ENCODE data around the gene PPFIBP1. TPM values are rescaled to one million over a fixed set of nuclear protein-coding genes. Genes with fewer than 3 reads are reported as not detected.
A peak's percentile ranks its signal among the peaks of the same experiment; 100 is the strongest.

Gene PPFIBP1
- total RNA-seq, 1 donor from 2014 or later: 84.1 TPM

DNA sequence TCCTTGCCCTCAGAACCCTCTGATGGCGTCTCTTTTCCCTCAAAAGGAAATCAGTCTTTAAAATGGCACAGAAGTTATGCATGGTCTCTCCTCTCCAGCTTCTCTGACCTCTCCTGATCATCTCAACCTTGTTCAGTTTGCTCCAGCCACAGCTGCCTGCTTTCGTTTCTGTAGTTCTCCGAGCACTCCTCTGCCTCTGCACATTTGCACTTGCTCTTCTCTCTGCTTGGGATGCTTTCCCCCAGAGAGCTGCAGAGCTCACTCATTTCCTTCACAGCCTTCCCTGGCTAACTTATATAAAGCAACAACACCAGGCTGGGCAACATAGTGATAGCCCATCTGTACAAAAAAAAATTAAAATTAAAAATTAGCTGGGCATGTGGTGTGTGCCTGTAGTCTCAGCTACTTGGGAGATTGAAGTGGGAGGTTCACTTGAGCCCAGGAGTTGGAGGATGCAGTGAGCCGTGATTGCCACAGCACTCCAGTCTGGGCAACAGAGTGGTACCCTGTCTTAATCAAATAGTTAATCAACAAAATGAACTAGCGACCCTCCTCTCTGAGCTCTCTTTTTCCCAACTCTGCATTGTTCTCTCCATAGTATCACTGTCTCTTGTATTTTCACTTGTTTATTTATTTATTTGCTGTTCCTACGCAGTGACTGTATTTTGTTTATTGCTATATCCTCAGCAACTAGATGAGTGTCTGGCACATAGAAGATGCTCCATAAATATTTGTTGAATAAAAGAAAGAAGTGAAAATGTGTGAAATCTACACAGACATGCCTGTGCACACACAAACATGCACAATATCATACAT, 37.7 kb downstream of the PPFIBP1 start:
- no peaks in the 10 kb centered on the region for H3K9me3 Mint-ChIP-seq (ENCODE audit: unreplicated experiment)
- H3K27me3 Mint-ChIP-seq (ENCODE audit: unreplicated experiment): no peaks in the 10 kb centered on the region
- H3K36me3 Mint-ChIP-seq (ENCODE audit: unreplicated experiment): no peaks in the 10 kb centered on the region
- peaks cover 53% of the 10 kb centered on the region for H3K4me1 Mint-ChIP-seq (ENCODE audit: unreplicated experiment)
- no peak overlapping the region for H3K4me3 Mint-ChIP-seq (ENCODE audit: unreplicated experiment)
- DNase-seq (ENCODE audit: extremely low spot score, unreplicated experiment): no peak
- H3K27ac Mint-ChIP-seq (ENCODE audit: unreplicated experiment): peak overlapping the region; percentile 74
- TF ChIP-seq, protein P1, sequence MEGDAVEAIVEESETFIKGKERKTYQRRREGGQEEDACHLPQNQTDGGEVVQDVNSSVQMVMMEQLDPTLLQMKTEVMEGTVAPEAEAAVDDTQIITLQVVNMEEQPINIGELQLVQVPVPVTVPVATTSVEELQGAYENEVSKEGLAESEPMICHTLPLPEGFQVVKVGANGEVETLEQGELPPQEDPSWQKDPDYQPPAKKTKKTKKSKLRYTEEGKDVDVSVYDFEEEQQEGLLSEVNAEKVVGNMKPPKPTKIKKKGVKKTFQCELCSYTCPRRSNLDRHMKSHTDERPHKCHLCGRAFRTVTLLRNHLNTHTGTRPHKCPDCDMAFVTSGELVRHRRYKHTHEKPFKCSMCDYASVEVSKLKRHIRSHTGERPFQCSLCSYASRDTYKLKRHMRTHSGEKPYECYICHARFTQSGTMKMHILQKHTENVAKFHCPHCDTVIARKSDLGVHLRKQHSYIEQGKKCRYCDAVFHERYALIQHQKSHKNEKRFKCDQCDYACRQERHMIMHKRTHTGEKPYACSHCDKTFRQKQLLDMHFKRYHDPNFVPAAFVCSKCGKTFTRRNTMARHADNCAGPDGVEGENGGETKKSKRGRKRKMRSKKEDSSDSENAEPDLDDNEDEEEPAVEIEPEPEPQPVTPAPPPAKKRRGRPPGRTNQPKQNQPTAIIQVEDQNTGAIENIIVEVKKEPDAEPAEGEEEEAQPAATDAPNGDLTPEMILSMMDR (IDR thresholded peaks at IDR 0.05): no peak

DNA sequence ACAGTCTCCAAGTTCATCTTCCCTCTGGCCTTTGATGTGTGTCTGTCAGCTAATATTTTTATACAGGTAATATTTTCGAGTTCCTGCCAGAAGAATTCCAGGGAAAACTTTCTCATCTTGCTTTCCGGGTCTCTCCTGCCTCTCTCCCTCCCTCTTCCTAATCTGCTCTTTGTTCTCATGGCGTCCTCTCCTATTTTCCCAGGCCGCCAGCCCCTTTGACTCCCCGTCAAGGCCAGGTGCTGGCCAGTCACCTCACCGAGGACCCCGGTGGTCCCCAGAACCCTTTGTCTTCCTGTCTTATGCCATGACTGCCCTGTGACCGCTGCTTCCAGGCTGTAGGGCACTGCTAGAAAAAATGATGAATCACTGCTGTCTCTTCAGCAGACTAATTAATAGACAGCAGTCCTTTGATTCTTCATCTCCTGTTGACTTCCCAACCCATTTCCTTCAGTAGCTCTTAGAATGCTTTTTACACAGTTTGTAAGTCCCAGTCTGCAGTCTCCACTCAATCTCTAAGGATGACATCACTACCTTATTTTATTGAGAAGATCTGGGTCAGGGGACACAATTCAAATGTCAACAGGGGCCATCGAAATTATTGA, 40.7 kb downstream of the PPFIBP1 start:
- TF ChIP-seq, protein P1 (IDR thresholded peaks at IDR 0.05): no peak
- no peak overlapping the region for H3K4me3 Mint-ChIP-seq (ENCODE audit: unreplicated experiment)
- H3K27ac Mint-ChIP-seq (ENCODE audit: unreplicated experiment): peak overlapping the region; percentile 74

DNA sequence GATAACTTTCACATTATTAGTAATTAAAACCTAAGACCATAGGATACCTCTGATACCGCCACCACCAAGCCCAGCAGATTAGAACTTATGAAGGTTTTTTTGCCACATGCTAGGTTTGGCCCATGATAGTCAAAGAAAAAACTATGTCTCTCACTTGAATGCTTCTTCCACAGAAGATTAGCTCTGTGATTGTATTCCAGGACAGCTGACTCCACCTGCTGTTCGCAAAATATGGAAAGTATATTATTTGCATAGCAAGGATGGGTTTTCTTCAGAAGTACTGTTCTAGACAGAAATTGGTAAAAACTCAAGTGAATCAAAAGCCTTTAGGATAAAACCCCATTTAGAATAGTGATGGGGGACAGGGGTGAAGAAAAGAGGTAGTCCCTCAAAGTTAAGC, 42.2 kb downstream of the PPFIBP1 start:
- TF ChIP-seq, protein P1 (IDR thresholded peaks at IDR 0.05): peak; percentile 22
- H3K36me3 Mint-ChIP-seq (ENCODE audit: unreplicated experiment): peaks cover 2% of the 10 kb centered on the region
- H3K4me3 Mint-ChIP-seq (ENCODE audit: unreplicated experiment): no peak overlapping the region
- DNase-seq (ENCODE audit: extremely low spot score, unreplicated experiment): no peak
- no peaks in the 10 kb centered on the region for H3K9me3 Mint-ChIP-seq (ENCODE audit: unreplicated experiment)
- H3K27ac Mint-ChIP-seq (ENCODE audit: unreplicated experiment): no peak overlapping the region
- H3K4me1 Mint-ChIP-seq (ENCODE audit: unreplicated experiment): peaks cover 22% of the 10 kb centered on the region
- no peaks in the 10 kb centered on the region for H3K27me3 Mint-ChIP-seq (ENCODE audit: unreplicated experiment)

More for the DNA sequence above, 40.7 kb downstream of the PPFIBP1 start:
- H3K4me1 Mint-ChIP-seq (ENCODE audit: unreplicated experiment): peaks cover 34% of the 10 kb centered on the region
- H3K27me3 Mint-ChIP-seq (ENCODE audit: unreplicated experiment): no peaks in the 10 kb centered on the region
- H3K9me3 Mint-ChIP-seq (ENCODE audit: unreplicated experiment): no peaks in the 10 kb centered on the region
- peaks cover 2% of the 10 kb centered on the region for H3K36me3 Mint-ChIP-seq (ENCODE audit: unreplicated experiment)
- DNase-seq (ENCODE audit: extremely low spot score, unreplicated experiment): no peak

DNA sequence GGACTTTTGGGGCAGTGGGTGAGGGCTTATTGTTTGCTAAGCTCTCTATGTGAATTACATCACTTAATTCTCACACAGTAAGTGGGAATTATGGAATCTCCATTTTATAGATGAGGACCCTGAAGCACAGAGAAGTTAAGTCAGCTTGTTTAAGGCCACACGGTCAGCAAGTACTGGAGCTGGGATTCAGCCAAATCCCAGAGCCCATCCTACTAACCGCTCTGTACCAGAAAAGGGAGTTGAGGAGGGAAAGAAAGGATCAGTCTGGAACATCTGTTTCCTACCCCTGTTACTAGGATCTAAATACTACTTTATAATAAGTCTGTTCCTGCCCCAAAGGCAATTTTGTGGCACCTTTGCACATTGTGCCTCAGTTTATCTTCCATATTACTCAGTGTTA, 42.6 kb downstream of the PPFIBP1 start:
- Mint-ChIP-seq H3K4me3 (ENCODE audit: unreplicated experiment) (no peak overlapping the region), H3K27ac (ENCODE audit: unreplicated experiment) (no peak overlapping the region), H3K4me1 (ENCODE audit: unreplicated experiment) (peaks cover 22% of the 10 kb centered on the region), H3K27me3 (ENCODE audit: unreplicated experiment) (no peaks in the 10 kb centered on the region), H3K9me3 (ENCODE audit: unreplicated experiment) (no peaks in the 10 kb centered on the region), H3K36me3 (ENCODE audit: unreplicated experiment) (peaks cover 2% of the 10 kb centered on the region)
- no peak for DNase-seq (ENCODE audit: extremely low spot score, unreplicated experiment)
- TF ChIP-seq, protein P1 (IDR thresholded peaks at IDR 0.05): no peak

DNA sequence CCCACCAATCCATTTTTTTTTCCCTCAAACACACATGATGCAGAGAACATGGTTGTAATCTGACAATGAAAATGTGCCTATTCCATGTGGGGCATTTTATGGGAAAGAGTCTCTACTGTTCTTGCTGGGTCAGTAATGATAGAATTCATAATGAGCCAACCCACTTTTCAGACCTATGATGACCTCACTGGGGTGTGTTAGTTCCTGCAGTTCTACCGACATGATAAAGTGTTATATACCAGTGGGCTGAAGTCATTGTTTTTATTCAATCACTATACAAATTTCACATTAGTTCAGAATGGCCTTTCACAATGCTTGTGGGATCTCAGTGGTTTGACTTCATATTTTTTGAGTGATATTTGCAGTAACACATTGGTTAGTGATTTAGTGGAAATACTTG, 47.5 kb downstream of the PPFIBP1 start:
- peaks cover 2% of the 10 kb centered on the region for H3K36me3 Mint-ChIP-seq (ENCODE audit: unreplicated experiment)
- no peaks in the 10 kb centered on the region for H3K9me3 Mint-ChIP-seq (ENCODE audit: unreplicated experiment)
- peaks cover 47% of the 10 kb centered on the region for H3K4me1 Mint-ChIP-seq (ENCODE audit: unreplicated experiment)
- TF ChIP-seq, protein P1 (IDR thresholded peaks at IDR 0.05): no peak
- no peaks in the 10 kb centered on the region for H3K27me3 Mint-ChIP-seq (ENCODE audit: unreplicated experiment)
- DNase-seq (ENCODE audit: extremely low spot score, unreplicated experiment): no peak
- no peak overlapping the region for H3K4me3 Mint-ChIP-seq (ENCODE audit: unreplicated experiment)
- H3K27ac Mint-ChIP-seq (ENCODE audit: unreplicated experiment): peak overlapping the region; percentile 66
